Stimulated activated CD4-positive, alpha-beta T cell treated with anti-CD3 and anti-CD28 coated beads, TNF-alpha, amount 100 ng/mL, for 4 hours (primary cell): ENCODE data around the gene HABP2.
A peak's percentile ranks its signal among the peaks of the same experiment; 100 is the strongest.

Experiments
- DNase-seq, 3 experiments: peaks; one replicate each; pipeline ENCODE4 v3.0.0-alpha.2; 2020; ENCODE audit warnings: low read depth in 3 of 3

Gene HABP2

DNA sequence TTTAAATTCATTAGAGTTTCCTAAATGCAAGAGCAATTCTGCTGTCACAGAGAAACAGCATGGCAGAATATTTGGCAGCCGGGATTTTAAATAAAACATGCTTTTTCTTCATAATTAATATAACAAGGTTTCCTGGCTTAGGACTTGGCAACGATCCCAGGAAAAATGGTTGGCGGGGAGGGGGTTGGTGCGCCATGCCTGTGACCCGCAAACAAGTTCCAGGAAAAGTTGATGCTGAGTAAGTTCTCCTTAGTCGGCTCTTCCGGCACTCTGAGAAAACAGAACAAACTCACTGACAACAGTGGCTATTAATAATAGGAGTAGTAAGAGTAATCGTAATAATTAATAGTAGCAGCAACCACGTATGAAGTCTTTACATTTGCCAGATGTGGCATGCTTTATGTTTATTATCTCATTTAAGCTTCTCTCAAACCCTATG is 4.6 kb downstream of the HABP2 start:
- DNase-seq, result no peak

DNA sequence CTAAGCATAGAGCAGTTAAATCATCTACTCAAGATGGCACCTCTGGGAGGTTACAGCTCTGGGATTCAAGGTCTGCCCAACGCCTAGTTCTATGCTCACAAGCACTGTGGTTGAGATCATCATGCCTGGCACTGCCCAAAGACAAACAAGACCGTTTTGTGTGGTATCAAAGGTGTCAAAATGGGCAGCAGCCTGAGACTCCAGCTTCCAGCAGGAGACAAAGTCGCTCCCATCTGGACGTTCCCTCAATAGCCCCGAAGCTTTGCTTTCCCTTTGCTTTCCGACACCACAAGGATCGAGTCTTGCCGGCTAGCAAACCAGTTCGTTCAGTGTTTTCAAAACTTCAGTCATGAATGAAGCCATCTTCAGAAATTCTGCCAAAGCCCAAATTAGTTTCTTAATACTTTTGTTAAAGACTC is 5.1 kb downstream of the HABP2 start:
- DNase-seq, result no peak

DNA sequence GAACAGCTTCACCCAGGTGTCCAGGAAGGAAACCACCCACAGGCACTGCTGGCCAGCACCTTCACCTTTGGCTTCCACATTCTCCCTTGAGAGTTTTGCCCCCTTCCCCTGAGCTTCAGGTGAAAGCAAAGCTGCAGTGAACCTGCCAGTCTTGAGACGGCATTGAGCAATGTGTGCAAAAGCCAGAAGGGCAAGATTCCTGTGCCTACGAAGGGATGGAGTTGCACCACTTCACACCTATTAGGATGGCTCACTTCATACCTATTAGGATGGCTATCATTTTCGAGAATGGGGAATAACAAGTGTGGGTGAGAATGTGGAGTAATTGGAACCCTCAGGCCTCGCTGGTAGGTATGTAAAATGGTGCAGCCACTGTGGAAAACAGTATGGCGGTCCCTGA is 7.2 kb downstream of the HABP2 start:
- DNase-seq, result no peak

DNA sequence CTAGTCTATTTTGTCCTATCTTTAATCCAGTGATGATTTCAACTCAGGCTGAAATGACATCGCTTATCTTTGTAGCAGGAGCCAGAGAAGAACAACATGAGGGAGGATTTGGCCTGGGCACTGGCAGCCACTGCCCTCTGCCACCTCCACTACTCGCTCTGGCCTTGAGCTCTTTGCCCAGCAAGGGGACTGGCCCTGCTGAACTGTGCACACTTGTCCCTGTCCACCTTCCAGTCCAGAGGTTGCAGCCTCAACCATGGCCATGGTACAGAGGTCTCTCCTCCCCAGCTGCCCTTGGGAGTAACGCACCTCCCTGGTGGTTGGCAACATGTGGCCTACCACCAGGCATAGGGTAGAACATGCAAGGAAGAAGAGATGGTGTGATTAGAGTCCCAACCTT is 8.4 kb downstream of the HABP2 start:
- DNase-seq, result no peak

DNA sequence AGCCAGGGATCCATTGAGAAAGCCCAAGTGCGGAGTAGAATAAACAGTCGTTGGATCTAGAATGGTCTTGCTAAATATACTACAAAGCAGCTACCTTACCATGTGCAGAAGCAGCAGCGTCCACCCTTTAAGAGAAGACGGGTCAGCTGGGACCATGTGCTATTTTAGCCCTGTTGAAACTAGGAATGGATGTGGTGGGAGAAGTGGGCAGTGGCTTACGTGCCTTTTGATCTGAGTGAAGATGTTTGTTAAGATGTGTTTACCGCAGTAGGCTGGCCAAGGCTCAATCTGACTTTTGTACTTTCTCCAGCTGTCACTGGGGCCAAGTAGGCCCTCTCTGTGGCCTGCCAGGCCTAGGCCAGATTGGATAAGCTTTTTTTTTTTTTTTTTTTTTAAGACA is 9.2 kb downstream of the HABP2 start:
- no peak for DNase-seq

DNA sequence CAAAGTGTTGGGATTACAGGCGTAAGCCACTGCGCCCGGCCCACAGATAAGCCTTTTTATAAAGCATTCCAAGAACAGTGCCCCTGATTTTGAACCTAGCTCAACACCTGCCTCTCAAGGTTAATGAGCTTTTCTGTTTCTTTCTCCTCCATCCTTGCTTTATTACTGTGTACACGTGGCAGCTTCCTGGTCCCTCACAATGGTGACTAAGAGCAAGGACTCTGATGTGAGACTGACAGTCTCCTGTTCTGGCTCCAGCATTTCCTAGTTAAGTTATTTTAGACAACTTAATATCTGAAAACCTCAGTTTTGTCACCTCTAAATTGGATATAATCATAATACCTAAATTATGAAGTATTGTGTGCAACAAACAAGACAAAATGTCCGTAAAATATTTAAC is 9.9 kb downstream of the HABP2 start:
- DNase-seq, result no peak

DNA sequence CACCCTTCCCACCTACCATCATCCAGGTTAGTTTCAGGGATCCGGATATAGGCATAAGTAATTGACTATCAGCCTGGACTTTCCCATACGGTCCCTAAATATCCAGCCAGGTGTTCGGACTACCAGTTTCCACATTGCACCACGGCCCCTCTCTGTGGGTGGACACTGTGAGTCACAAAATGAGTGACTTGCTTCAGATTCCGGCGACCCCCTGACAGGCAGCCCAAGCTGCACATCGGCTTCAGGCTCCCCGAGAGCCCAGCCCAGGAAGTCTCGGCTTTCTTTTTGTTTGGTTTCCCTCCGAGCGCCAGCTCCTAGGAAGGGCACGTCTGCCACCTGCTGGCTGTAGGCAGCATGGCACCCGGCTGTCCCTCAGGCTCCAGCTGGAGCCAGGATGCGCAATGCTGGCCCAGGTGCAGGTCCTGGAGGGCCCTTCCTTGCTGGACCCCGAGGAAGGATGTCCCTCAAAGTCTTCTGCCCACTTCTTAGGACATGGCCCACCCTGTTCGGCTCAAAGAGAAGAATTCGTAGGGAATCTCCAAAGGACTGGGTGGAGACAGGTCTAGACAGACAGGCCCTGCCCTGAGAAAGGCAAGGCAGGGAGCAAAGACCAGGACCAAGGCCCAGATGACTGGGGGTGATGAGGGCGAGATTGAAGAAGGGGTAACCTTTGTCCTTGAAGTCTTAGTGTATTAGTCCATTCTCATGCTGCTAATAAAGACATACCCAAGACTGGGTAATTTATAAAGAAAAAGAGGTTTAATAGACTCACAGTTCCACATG is 10.6 kb downstream of the HABP2 start:
- peak; percentile 32 to 45 (median 38) for DNase-seq

DNA sequence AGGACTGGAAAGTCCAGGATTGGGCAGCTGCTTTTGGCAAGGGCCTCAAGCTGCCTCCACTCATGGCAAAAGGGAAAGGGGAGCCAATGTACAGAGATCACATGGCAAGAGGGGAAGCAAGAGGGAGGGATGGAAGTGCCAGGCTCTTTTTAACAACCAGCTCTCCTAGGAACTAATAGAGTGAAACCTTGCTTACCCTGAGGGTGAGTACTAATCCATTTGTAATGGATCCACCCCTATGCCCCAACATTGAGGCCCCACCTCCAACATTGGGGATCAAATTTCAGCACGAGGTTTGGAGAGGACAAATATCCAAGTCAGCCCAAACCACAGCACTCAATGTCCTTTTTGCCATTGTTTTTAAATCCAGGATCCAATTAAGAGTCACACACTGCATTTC is 12.5 kb downstream of the HABP2 start:
- no peak for DNase-seq

DNA sequence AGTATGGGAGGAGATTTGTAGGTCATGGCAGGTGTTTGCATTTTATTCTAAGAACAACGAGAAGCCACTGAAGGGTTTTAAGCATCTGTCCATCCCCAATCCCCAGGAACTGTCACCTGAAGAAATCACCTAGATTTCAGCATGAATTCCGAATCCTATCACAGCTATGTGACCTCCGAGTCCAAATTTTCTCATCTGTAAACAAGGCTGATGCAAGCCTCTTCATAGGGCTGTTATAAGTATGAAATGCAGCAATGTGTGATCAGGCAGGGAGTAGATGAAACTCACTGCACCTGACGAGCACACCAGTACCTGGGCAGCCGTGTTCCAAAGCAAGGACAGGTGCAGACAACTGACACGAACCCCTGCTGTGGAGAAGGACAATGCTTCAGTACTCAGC is 14.0 kb downstream of the HABP2 start:
- DNase-seq, result no peak

DNA sequence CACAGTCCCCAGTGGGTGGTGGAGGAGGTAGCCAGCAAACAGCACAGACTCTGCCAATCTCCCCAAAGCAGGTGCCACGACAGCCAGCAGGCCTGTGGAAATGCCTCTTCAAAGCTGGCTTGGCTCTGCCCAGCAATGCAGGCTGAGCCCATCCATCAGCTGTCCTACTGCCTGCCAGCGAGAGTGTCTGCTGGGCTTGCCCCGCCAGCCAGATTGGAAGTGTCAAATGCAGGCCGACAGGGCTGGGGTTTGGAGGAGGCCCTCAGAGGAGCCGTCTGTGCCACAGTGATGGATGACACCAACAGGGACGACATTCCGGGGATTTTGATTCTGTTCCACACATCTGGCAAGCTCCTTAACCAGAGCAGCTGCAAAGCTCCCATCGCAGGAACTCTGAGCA is 16.7 kb downstream of the HABP2 start:
- DNase-seq, result no peak

DNA sequence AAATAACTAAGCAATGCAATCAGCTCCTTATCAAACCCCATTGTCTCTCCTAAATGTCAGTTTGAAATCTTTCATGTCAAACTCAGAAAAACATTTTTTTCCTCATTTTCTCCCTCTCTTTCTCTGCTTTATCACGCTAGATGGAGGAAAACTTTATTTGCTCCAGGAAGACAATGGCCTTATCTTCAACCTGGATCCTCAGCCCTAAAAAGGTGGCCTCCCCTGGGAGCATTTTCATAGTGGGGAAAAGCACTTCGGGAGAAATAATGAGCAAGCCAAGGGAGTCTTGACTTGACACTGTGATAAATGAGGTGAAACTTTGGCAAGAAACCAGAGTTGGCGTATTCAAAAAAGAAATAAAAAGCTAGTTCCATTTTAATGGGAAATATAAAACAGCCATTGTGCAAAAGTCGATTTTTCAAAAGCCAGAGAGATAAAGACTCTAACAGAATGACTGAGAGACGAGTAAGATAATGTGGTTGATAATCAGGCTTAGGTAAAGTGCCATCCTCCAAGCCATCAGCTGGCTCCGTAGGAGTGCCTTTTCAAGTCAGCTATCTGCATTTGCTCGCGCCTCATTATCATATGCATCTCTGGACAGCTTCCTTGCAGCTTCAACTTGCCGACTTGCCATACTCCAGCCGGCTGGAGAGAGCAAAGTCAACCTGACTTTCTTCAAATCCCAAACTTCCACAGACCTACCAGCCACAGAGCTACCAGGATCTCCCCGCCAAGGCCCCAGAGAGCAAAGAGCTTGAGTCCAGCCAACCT is 19.9 kb downstream of the HABP2 start:
- DNase-seq, result no peak

DNA sequence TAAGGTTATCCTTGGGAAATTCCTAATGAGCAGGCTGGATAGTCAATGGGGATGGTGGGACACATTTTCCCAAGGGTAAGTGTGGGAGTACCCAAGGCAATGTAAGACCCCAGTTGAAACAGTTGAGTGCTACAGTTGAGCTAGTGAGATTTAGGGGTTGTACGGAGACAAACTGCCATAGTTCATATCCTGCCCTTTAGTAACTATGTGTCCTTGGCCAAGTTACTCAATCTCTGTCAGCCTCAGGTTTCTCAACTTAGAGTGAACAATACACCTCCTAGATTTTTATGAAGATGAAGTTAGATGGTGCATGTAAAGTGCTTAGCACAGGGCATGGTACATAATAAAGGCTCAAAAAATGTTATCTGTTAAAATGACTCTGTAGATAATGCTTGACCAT is 20.5 kb downstream of the HABP2 start:
- no peak for DNase-seq

DNA sequence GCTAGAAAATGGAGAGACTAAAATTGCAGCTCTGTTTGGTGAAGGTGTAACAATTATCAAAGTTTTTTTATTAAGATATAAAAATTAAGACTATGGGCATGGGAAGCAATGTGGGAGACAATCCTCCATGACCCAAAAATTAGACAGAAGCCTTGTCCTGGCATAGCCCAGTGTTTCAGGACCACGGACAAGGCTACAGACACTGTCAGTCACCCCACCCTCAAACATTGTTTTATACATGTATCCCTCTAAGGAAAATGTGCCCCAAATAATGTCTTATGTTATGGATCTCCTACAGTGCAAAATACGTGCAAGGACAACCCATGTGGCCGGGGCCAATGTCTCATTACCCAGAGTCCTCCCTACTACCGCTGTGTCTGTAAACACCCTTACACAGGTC is 24.0 kb downstream of the HABP2 start:
- no peak for DNase-seq

DNA sequence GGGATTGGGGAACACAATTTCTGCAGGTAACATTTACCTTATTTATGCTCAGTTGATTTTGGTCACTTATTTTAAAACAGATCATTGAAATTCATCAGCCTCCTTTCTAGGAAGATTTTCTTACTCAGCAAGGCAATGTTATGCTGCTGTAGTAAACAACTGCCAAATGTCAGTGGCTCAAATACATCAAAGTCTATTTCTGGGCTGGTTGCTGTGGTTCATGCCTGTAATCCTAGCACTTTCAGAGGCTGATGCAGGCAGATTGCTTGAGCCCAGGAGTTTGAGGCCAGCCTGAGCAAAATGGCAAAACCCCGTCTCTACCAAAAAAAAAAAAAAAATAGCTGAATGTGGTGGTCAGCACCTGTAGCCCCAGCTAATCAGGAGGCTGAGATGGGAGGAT is 25.9 kb downstream of the HABP2 start:
- DNase-seq, result no peak

DNA sequence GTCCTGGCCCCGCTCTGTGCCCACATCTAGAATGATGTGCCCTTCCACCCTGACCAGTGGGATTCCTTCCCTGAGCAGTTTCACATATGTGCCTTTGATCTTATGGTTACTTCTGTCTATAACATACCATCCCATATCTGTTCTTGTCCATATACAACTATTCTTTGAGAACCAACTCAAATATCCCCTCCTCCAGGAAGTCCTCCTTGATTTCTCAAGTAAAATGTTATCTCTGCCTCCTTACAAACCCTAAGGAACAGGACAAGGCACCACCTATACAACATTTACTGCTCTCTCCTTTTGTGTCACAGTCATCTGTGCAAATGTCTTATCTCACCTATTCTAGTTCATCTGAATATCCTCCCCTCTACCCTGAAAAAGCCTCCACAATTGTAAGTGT is 28.2 kb downstream of the HABP2 start:
- no peak for DNase-seq

DNA sequence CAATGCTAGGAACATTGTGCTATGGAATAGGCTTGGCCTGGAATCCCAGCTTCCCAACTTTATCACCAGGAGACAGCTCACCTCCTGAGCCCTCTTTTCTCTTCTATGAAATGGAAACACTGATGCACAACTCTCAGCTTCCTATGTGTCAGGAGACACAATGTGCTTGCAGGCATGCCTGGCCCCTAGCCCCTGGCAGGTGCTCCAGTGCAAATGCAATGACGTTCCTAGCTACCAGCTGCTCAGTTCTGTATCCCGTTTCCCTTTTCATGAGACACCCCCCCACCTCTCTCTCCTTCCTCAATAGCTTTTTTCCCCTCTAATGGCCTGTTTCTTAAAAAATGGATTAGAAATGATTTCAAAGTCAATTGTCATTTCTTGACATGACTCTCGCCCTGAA is 30.7 kb downstream of the HABP2 start:
- DNase-seq, result no peak

DNA sequence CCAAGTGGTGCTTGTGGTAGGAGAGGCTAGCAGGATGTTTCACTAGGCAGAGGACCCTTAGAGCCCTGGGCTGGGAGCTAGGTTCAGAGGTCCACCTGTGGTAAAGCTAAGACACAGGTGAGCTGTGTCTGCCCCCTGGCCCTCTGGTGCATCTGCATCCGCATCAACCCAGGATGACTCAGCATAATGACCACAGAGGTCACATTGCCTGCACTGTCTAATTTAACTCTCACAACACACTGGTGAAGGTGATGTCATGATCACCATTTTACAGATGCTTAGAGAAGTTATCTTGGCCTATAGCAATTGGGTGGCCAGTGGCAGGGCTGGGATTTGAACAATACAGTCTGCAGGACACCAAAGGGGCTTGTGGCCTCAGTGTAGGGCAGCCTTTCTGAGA is 33.1 kb downstream of the HABP2 start:
- no peak for DNase-seq

DNA sequence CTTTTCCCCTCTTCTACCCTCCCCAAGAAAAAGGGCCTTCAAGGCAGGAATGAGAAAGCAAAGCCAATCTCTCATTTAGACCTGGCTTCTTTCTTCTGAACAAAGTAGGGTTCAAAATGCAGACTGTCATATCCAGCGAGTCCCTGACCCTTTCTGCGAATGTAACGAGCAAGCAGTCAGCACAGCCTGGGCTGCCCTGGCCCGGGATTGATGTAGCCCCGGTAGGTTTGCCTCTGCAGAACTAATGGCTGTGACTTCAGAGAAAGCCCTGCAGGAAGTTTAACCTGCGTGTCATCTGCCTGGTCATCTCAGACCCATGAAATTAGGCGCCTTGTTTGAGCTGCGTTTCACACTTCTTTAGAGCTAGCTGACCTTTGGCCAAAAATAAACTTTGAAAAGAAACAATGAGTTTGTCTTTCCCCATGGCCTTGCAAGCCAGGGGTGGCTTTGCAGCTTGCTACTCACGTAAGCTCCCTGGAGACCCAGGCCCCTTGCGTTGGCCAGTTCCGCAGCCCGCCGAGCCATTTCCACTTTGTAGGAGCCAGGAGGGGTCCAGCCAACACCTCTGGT is 36.4 kb downstream of the HABP2 start:
- no peak for DNase-seq

DNA sequence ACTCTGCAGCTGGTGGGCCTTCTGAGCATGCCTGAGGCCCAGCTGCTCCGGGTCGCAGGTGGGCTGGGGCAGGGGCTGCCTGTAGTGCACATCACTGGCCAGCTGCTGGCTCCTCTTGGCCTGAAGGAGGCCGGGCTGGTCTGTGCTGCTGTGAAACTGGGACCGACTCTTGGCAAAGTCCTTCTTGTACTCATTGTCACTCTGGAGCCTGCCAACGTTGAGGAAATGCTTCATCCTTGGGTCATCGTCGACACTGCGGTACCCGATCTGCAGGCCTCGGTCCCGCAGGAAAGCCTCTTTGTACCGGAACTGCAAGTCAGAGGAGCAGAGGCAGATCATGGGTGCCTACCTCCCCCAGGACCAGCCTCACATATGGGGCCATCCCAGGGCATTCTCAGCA is 37.7 kb downstream of the HABP2 start:
- no peak for DNase-seq

DNA sequence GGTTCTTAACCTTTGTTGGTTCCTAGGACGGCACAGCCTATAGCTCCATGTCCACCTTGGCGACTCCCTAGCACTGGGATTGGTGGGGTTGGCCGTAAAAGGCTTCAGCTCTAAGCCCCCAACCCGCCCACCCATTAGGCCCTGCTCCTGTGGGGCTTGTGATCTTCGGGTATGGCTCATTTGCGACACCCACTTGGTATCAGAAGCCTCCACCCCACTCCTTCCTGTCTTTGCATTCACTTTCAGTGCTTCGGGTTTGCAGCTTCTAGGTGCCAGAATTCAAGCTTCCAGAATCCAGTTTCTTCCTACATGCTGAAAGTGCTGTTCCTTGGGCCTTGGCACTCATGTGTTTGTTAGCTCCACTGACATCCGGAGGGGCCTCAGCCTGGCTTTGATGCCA is 39.5 kb downstream of the HABP2 start:
- DNase-seq, result no peak

DNA sequence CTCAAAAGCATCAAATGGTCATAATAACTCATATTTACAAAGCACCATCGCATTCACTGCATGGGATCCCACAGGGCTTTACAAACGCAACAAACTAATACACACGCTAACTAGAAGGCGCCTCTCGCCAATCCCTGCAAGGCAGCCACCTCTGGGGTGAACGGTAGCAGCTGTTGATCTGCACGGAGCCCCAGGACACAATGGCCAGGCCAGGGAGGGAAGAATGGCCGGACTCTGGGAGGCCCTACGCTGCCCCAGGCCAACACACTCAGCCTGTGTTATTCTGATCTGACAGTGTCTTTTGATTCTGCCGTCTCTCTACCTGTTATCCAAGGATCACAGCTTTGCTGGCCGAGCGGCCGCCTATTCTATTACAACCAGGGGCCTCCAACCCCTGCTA is 41.8 kb downstream of the HABP2 start:
- DNase-seq, result no peak

DNA sequence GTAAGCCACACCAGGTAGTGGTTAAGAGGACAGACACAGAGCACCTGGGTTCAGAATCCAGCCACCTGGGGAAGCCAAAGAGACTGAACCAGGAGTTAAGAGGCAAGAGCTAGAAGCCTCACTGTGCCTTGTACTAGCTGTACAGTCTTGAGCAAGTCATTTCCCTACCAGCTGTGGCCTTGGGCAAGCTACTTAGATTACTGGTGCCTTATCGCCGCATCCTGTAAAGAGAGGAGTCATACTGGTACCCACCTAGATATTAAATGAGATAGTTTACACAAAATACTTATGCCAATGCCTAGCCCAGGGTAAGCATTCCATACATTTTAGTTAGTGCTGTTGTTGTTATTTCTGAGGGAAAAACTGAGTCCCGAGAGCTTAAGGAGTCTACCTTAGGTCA is 47.7 kb downstream of the HABP2 start:
- DNase-seq, result no peak
